ENCODE measurements around the gene VAV3. TPM values are rescaled to one million over a fixed set of nuclear protein-coding genes. Genes with fewer than 3 reads are reported as not detected.

VAV3 gene
- total and polyA plus RNA-seq, 10 of the 15 experiments (the other 5 are each of a cell fraction or from before 2014, with no cell fraction given), result 0.84 to 5.5 (median 3.4) TPM

DNA sequence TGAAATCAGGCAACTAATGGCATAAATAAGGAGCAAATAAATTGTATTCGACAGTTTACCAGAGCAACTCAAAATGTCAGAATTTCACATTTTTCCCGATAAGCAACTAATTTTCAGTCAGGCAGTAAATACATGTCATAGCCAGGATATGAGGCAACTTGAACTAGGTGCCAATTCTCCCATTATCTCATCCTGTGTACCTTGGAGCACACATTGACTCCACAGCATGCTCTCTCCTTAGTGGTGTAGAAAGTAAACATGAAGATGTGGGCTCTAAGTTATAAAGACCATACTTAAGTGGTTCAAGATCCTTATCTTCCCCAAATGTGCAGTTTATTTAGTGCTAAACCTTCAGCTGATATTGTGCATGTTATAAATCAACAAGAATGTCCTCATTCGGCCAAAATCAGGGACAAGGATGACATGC, 197.8 kb downstream of the VAV3 start:
- no peaks in the 10 kb centered on the region for H3K36me3 ChIP-seq (ENCODE audit: control insufficient read depth in 2 of 2, insufficient read depth in 2 of 2, low read length in 1 of 2)
- no TSS peak for BruUV-seq (replicated peaks)
- no peak for FAIRE-seq
- H3K9ac ChIP-seq (ENCODE audit: control insufficient read depth, insufficient read depth, low read length), result no peak overlapping the region
- WGBS (ENCODE audit: insufficient coverage, insufficient replicate concordance, low lambda C conversion rate, missing lambda C conversion rate), result 38% methylated on average over 3 of the region's 3 CpGs
- no peak for ATAC-seq
- H3K27ac ChIP-seq (ENCODE audit: control insufficient read depth, insufficient read depth), result no peak overlapping the region
- TF ChIP-seq, protein P1, sequence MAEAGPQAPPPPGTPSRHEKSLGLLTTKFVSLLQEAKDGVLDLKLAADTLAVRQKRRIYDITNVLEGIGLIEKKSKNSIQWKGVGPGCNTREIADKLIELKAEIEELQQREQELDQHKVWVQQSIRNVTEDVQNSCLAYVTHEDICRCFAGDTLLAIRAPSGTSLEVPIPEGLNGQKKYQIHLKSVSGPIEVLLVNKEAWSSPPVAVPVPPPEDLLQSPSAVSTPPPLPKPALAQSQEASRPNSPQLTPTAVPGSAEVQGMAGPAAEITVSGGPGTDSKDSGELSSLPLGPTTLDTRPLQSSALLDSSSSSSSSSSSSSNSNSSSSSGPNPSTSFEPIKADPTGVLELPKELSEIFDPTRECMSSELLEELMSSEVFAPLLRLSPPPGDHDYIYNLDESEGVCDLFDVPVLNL (IDR thresholded peaks at IDR 0.05; ENCODE audit: low read depth, low read length), result no peak
- TF ChIP-seq POU2F2 (IDR thresholded peaks at IDR 0.05; ENCODE audit: borderline replicate concordance, low read depth, low read length) (no peak), MYC (IDR thresholded peaks at IDR 0.05; ENCODE audit: insufficient read depth, insufficient read length, insufficient replicate concordance, low read length, severe bottlenecking) (no peak), SUPT20H (IDR thresholded peaks at IDR 0.05; ENCODE audit: borderline replicate concordance, control insufficient read depth, low read depth, low read length) (no peak), RFX5 (IDR thresholded peaks at IDR 0.05; ENCODE audit: low read depth, low read length) (no peak), JUNB (IDR thresholded peaks at IDR 0.05) (no peak), NRF1 (conservative IDR thresholded peaks at IDR 0.05; ENCODE audit: low read depth, low read length) (no peak), FOS (IDR thresholded peaks at IDR 0.05; ENCODE audit: borderline replicate concordance, extremely low read depth, insufficient read length) (no peak)
- TF ChIP-seq, protein P2, sequence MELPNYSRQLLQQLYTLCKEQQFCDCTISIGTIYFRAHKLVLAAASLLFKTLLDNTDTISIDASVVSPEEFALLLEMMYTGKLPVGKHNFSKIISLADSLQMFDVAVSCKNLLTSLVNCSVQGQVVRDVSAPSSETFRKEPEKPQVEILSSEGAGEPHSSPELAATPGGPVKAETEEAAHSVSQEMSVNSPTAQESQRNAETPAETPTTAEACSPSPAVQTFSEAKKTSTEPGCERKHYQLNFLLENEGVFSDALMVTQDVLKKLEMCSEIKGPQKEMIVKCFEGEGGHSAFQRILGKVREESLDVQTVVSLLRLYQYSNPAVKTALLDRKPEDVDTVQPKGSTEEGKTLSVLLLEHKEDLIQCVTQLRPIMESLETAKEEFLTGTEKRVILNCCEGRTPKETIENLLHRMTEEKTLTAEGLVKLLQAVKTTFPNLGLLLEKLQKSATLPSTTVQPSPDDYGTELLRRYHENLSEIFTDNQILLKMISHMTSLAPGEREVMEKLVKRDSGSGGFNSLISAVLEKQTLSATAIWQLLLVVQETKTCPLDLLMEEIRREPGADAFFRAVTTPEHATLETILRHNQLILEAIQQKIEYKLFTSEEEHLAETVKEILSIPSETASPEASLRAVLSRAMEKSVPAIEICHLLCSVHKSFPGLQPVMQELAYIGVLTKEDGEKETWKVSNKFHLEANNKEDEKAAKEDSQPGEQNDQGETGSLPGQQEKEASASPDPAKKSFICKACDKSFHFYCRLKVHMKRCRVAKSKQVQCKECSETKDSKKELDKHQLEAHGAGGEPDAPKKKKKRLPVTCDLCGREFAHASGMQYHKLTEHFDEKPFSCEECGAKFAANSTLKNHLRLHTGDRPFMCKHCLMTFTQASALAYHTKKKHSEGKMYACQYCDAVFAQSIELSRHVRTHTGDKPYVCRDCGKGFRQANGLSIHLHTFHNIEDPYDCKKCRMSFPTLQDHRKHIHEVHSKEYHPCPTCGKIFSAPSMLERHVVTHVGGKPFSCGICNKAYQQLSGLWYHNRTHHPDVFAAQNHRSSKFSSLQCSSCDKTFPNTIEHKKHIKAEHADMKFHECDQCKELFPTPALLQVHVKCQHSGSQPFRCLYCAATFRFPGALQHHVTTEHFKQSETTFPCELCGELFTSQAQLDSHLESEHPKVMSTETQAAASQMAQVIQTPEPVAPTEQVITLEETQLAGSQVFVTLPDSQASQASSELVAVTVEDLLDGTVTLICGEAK (IDR thresholded peaks at IDR 0.05; ENCODE audit: borderline replicate concordance), result no peak
- no peak overlapping the region for H2AFZ ChIP-seq (ENCODE audit: control insufficient read depth, low read depth, low read length)
- DNase-seq (ENCODE audit: low read depth, low spot score), result no peak
- in situ Hi-C loops (cut with MboI) (no loop called here), intact Hi-C loops (cut with micrococcal nuclease; ENCODE audit: unreplicated experiment) (no loop called here)
- ChIA-PET CTCF (interaction anchor here (2.5 kb wide), 2 partner anchors 9 to 17 kb away, joined by 7 to 8 read pairs; no protein-coding TSS in a partner anchor), RAD21 (ENCODE audit: unreplicated experiment) (no interaction called here), POLR2A (no interaction called here), SMC1A (ENCODE audit: uncharacterized antibody, unreplicated experiment) (interaction anchor here (0.9 to 1.7 kb wide), 3 partner anchors 10 to 508 kb away, joined by 3 to 4 read pairs (median 3); no protein-coding TSS in a partner anchor)
- no peak overlapping the region for H3K4me2 ChIP-seq (ENCODE audit: control insufficient read depth, insufficient read depth)
- no peak overlapping the region for H3K4me3 ChIP-seq
- no peaks in the 10 kb centered on the region for H3K79me2 ChIP-seq (ENCODE audit: control insufficient read depth, insufficient read depth, low read length)
- no peaks in the 10 kb centered on the region for H3K9me3 ChIP-seq (replicated peaks; ENCODE audit: control insufficient read depth, insufficient read depth, low read length)
- no peaks in the 10 kb centered on the region for H4K20me1 ChIP-seq (ENCODE audit: control insufficient read depth, insufficient read depth)
- no peaks in the 10 kb centered on the region for H3K27me3 ChIP-seq (replicated peaks in 1 of 2; ENCODE audit: control insufficient read depth in 2 of 2, insufficient read depth in 2 of 2, low read length in 1 of 2)
- no peaks in the 10 kb centered on the region for H3K4me1 ChIP-seq (ENCODE audit: control insufficient read depth, insufficient read depth, low read length)

Measured in GM12878 (cell line).